SH-SY5Y (cell line): ENCODE data around the gene CCR4.

Source experiments
- GATA2 ChIP-seq: IDR thresholded peaks from 2 replicates; pipeline ENCODE4 v1.6.1; 2011; ENCODE audit warnings: mild to moderate bottlenecking, low read depth, low read length
- GATA3 ChIP-seq: IDR thresholded peaks from 2 replicates; pipeline ENCODE4 v1.6.1; 2011; ENCODE audit warnings: low read depth, mild to moderate bottlenecking, low read length, moderate library complexity

- TF ChIP-seq GATA3 (no peak), GATA2 (no peak)
Measured at GRCh38 chr3:32959371-32959770, 7.9 kb downstream of the CCR4 start.
